GM19468 (cell line): ENCODE data around the gene FUT9.
"Not testable (repeated sequence)": the region's sequence is repeated elsewhere in the genome, so short reads cannot be mapped to it uniquely, and the experiment has no call there.

ENCODE experiments used
- ATAC-seq: cut with Tn5 transposase; IDR thresholded peaks from one replicate; pipeline ENCODE4 v1.9.1; 2021; ENCODE audit warnings: mild to moderate bottlenecking, moderate library complexity, moderate number of reproducible peaks; ENCODE audit not compliant: unreplicated experiment; ENCODE audit errors: extremely low read depth

The FUT9 gene

DNA sequence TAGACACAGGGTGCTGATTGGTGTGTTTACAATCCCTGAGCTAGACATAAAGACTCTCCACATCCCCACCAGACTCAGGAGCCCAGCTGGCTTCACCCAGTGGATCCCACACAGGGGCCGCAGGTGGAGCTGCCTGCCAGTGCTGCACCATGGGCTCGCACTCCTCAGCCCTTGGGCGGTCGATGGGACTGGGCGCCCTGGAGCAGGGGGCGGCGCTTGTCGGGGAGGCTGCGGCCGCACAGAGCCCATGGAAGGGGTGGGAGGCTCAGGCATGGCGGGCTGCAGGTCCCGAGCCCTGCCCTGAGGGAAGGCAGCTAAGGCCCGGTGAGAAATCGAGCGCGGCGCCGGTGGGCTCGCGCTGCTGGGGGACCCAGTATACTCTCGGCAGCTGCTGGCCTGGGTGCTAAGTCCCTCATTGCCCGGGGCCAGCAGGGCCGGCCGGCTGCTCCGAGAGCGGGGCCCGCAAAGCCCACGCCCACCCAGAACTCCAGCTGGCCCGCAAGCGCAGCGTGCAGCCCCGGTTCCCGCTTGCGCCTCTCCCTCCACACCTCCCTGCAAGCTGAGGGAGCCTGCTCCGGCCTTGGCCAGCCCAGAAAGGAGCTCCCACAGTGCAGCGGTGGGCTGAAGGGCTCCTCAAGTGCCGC lies 245.1 kb downstream of the FUT9 start:
- ATAC-seq, result not testable (repeated sequence)
